ENCODE measurements around the gene MYL4.

DNA sequence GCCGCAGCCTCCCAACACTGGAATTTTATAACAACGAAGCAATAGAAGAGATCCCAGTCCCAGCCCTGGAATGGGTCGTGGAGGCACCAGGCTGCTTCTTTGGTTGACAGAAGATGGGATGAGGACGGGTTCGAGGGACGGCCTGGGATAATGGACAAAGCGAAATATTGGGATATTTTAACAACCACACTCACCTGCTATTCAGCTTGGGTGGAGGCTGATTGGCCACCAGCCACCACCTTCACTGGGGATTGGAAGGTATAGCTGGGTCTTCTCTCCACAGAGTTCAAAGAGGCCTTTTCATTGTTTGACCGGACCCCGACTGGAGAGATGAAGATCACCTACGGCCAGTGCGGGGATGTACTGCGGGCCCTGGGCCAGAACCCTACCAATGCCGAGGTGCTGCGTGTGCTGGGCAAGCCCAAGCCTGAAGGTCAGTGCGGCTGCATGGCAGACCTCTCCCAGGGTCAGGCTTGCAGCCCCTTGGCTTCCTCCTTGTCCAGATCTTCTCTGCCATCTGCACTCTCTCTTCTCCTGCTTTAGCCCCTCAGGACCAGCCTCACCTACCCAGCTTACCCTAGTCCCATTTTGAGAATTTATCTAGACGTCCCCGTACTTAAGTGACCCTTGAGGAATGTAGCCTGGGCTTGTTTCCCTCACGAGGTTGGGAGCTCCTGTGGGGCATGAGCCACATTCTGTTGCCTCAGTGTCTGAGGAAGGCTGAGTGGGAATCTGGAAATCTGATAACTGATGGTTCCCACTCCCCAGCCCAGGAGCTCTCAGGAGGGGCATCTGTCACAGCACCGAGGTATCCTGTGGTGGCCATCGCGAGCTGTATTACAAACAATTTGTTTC is 10.7 kb downstream of the MYL4 start:
- TF ChIP-seq, protein P1, sequence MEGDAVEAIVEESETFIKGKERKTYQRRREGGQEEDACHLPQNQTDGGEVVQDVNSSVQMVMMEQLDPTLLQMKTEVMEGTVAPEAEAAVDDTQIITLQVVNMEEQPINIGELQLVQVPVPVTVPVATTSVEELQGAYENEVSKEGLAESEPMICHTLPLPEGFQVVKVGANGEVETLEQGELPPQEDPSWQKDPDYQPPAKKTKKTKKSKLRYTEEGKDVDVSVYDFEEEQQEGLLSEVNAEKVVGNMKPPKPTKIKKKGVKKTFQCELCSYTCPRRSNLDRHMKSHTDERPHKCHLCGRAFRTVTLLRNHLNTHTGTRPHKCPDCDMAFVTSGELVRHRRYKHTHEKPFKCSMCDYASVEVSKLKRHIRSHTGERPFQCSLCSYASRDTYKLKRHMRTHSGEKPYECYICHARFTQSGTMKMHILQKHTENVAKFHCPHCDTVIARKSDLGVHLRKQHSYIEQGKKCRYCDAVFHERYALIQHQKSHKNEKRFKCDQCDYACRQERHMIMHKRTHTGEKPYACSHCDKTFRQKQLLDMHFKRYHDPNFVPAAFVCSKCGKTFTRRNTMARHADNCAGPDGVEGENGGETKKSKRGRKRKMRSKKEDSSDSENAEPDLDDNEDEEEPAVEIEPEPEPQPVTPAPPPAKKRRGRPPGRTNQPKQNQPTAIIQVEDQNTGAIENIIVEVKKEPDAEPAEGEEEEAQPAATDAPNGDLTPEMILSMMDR (IDR thresholded peaks at IDR 0.05; ENCODE audit: extremely low read depth in 1 of 2, insufficient read depth in 1 of 2, low read depth in 1 of 2, low read length in 2 of 2), result no peak
- TF ChIP-seq, protein P2, sequence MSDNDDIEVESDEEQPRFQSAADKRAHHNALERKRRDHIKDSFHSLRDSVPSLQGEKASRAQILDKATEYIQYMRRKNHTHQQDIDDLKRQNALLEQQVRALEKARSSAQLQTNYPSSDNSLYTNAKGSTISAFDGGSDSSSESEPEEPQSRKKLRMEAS (IDR thresholded peaks at IDR 0.05; ENCODE audit: insufficient read depth, insufficient read length), result no peak
- TF ChIP-seq POLR2AphosphoS5 (IDR thresholded peaks at IDR 0.05; ENCODE audit: insufficient read depth, low read depth, low read length) (no peak), EZH2 (IDR thresholded peaks at IDR 0.05; ENCODE audit: borderline replicate concordance, low read depth, low read length, severe bottlenecking) (no peak), POLR2A (IDR thresholded peaks at IDR 0.05; ENCODE audit: low read depth, low read length) (no peak)

Data from endothelial cell of umbilical vein (primary cell).